SIG-M5 treated with dmso at 0.1 percent for 504 hours (cell line): Measurements from ENCODE around the gene EPHB2.

Experiments
- DNase-seq: peaks from one replicate; lab custom pipeline; 2025; ENCODE audit not compliant: unreplicated experiment; lab: John Stamatoyannopoulos, UW

EPHB2 gene

DNA sequence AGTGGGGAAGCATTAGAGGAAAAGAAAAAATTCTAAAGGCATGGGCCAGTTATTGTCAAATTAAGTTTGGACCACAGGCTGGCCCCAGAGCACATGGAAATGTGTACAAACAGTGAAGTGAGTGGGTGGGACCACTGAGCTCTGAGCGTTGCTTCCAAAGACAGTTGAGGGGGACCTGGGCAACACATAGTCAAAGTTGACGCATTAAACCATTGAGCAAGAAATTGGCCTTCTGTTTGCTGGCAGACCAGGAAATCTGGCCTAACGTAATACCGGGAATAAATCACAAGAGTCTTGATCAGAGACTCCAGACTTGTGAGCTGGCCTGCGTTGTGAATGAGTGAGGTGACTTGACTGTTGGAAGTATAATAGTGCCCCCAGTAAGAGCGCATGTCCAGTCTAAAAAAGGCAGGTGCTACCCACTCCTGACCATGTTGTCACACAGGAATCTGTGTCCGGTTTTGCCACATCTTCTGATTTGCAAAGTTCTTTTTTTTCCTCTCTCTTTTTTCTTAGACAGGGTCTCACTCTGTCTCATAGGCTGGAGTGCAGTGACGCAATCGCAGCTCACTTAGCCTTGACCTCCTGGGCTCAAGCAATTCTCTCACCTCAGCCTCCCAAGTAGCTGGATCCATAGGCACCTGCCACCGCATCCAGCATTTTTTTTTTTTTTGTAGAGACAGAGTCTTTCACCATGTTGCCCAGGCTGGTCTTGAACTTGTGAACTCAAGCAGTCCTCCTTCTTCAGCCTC is 10.7 kb downstream of the EPHB2 start:
- no peak for DNase-seq

- no peak for DNase-seq
Measured at GRCh38 chr1:22722901-22723550, 12.4 kb downstream of the EPHB2 start.

GRCh38 chr1:22727873-22728272 is 17.2 kb downstream of the EPHB2 start:
- no peak for DNase-seq

- DNase-seq, result no peak
Measured at GRCh38 chr1:22728751-22729399, 18.2 kb downstream of the EPHB2 start.

- DNase-seq, result no peak
Measured at GRCh38 chr1:22729400-22729773, 18.7 kb downstream of the EPHB2 start.

GRCh38 chr1:22729912-22730311 is 19.3 kb downstream of the EPHB2 start:
- DNase-seq, result no peak

GRCh38 chr1:22731924-22732720 is 21.5 kb downstream of the EPHB2 start:
- DNase-seq, result no peak

GRCh38 chr1:22733643-22734042 is 23.0 kb downstream of the EPHB2 start:
- no peak for DNase-seq

DNA sequence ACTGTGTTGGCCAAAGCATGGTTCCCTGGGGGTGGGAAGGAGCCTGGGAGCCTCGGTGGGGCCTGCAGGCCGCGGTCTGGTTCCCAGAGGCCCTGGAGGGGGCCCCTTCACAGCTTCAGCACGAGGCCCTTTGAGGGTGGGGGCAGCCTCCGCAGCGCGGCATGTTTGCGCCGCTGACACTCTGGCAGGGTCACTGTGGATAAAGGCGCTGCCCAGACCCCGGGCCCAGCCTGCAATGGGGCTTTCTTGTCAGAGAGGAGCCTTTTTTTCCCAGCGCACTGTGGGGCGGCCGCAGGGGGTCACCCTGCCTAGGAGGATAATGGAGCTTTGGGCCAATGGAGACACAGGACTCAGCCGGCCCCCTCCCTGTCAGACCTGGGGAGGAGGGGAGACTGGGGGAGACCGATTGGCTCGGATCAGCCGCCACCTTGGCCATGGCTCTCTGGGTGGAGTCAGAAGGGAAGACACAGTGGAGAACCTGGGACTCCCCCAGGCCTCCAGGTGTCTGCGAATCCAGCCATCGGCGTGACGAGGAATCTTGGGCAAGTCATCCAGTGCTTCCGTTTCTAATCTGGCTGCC is 26.0 kb downstream of the EPHB2 start:
- no peak for DNase-seq

DNA sequence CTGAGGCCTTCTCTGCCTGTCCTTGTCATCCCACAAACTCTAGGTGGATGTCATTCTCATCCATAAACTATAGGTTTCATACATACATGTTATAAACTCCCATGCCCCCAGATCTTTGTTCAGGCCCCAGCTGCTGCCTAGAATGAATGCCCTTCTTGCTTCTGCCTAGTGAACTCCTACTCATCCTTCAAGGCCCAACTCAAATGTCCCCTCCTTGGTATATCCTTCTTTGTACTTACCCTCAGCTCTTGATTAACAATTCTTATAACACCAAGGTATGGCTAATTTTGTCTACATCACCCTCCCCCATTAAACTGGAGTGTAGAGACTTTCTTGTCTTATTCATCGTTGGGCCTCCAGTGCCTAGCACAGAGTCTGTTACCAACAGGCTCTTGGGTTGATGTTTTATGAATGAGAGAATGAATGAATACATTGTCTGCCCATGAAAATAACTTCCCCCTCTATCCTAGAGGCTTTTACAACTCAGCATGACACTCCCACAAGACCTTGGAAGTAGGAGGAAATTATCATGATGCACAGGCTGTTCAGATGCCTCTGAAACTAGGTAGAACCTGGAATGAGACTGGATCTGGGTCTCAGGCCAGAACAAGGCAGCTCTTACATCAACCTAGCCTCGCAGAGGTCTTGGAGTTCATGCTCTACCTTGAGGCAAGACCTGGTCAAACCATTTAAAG is 26.9 kb downstream of the EPHB2 start:
- DNase-seq, result no peak

DNA sequence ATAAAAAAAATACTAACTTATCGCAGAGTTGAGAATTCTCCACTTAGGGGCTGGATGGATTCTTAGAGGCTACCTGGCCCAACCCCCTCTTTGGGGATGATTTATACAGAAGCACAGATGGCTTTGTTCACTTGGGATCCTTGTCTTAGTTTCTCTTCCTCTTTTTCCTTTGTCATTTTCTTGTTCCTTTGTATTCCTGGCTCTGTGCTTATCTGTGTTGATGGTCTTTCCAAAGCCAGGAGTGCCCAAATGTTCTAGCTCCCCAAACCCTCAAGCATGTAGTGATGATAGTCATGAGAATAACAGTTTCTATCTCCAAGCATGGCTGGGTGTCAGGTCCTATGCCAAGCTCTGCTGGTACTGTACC is 27.4 kb downstream of the EPHB2 start:
- DNase-seq, result no peak

DNA sequence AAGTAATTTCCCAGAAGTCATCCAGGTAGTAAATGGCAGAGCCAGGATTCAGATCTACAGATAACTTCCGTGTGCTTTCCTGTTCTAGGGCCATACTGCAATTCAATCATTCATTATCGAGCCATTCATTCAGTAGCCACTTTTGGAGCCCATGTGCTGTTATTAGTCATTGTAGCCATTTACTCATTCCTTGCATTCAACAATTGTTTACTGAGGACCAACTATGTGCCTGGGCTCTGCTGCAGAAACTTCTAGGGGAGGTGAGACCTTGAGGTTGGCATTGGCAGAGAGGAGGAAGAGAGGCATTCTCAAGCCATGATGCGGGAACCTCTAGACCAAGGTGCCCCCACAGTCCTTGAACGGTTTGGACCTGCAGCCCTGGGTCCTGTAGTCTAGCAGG is 27.9 kb downstream of the EPHB2 start:
- no peak for DNase-seq

- DNase-seq, result no peak
Measured at GRCh38 chr1:22739648-22740385, 29.2 kb downstream of the EPHB2 start.

- no peak for DNase-seq
Measured at GRCh38 chr1:22741118-22741517, 30.5 kb downstream of the EPHB2 start.

DNA sequence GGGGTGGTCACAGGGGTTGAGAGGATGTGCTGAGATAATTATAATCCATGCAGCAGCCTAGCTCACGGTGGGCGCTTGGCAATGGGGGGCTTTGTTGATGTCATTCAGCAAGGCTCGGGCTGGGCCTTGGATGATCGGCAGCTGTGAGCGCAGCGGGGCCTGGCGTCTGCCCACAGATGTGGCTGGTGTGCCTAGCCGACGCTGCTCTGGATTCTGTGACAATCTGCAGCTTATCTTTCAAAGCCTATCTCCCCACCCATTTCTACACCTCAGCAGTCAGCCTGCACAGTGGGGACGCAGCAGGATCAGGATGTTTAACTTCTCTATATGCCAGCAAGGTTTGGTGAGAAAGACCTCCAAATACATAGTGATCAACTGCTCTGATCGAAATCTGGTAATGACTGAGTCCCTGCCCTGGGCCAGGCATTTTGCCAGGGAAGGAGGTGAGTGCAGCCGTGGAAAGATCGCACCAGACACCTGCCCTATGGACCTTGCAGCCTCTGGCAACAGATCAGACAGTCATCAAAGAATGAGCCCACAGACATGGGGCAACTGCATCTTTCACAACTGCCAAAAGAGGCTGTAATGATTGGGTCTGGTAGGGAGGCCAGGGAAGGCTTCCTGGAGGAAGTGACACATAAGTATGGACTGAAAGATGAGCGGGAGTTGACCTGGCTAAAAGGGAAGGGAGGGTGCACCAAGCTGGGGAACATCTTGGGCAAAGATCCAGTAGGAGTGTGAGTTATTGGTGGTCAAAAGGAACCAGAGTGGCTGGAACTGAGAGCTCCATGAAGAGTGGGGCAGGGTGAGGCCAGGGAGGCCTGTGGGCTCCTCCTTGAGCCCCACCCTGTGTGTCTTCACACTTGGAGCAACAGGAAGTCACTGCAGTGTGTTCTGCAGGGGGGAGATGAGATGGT is 35.3 kb downstream of the EPHB2 start:
- peak; percentile 63 for DNase-seq

- DNase-seq, result no peak
Measured at GRCh38 chr1:22747021-22747734, 36.5 kb downstream of the EPHB2 start.

DNA sequence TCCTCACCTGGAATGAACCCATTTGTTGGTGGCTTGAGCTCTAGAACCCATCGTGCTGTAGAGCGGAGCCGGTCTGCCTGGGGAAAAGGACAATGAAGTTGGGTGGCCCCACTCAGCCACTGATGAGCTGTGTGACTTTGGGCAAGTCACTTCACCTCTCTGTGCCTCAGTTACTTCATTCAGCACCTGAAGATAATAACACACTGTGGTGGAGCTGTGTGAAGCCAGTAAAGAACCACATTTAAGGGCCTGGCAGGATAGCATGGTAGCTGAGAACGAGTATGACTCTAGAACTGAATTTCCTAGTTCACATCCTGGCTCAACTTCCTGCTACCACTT is 37.1 kb downstream of the EPHB2 start:
- no peak for DNase-seq

DNA sequence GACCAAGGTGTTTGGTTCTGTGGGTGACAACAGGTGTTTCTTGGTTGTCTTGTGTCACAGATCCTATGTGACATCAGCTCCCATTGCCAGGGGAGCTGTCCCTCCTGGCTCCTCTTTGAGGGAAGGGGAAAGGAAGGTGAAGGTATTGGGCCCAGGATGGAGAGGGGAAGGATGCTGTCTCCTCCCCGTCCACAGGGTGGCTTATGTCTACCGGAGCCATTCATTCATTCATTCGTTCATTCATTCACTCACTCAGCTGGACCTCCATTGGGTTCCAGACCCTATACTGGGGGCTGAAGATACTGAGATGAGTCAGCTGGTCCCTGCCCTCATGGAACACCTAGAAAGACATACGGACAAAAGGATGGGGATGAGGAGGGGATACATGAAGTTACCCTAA is 38.9 kb downstream of the EPHB2 start:
- no peak for DNase-seq
